GM21526 (cell line): Measurements from ENCODE around the gene ARHGEF7.
"Not testable (repeated sequence)": the region's sequence is repeated elsewhere in the genome, so short reads cannot be mapped to it uniquely, and the experiment has no call there.

Experiments used
- ATAC-seq: cut with Tn5 transposase; IDR thresholded peaks from one replicate; pipeline ENCODE4 v1.9.1; 2021; ENCODE audit warnings: moderate library complexity; ENCODE audit not compliant: unreplicated experiment, low FRiP score

ARHGEF7 gene

DNA sequence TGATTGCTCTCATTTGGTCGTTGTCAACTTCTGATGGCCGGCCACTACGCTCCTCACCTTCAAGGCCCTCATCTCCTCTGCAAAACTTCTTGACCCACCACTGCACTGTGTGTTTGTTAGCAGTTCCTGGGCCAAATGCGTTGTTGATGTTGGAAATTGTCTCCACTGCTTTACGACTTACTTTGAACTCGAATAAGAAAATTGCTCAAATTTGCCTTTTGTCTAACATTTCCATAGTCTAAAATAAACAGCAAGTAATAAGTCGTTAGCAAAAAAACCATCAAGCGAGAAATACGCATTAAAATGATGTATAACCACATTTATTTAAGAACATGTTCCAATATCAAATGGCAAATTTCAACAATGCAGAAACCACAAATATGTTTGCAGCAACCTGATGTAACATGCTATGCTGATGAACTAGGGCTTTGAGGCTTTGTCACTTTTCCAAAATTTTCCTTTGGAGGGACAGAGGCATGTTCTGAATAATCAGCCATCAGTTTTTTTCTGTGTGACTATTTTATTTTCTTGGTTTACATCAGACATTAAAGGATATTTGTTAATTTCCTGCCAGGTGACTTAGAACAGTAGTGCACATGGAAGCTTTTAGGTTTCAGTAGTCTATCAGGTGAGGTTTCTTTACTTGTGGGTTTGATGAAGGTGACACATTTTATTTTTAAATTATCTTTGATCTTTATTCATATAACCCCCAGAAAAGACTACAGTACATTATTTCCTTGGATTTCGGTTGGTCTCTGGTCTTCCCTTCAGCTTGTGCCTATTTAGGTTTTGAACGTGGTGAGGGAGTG is 130.7 kb downstream of the ARHGEF7 start:
- no peak for ATAC-seq

DNA sequence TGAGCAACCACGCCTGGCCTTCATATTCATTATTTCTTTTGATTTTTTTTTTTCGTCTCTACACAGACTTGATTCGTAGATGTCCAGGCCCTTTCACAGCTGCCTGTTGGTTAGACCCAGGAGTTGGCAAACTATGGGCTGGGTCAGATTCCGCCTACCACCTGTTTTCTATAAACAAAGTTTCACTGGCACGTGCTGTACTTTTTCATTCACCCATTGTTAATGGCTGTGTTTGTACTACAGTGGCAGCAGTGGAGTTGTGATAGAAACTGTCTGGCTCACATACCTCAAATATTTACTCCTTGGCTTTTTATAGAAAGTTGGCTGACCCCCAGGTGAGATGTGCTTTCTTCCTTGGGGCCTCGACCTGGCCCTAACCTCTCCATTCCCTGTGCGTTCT is 132.4 kb downstream of the ARHGEF7 start:
- ATAC-seq, result no peak

DNA sequence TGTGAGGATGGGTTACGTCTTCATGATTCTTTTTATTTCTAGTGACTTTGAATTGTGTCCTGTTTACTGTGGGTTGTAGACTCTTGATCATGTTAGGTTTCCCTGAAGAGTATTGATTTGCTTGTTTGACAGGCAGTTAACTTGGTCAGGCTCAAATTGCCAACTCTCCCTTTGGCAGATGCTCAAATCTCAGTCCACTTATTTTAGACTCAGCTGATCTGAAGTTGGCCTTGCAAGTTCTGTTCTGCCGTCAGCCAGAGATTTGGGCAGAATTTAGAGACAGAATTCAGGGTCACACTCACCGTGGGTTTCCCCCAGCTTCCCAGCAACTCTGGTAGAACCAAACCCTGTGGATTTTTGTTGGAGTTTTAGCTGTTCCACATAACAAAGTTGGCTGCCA is 133.7 kb downstream of the ARHGEF7 start:
- ATAC-seq, result no peak

DNA sequence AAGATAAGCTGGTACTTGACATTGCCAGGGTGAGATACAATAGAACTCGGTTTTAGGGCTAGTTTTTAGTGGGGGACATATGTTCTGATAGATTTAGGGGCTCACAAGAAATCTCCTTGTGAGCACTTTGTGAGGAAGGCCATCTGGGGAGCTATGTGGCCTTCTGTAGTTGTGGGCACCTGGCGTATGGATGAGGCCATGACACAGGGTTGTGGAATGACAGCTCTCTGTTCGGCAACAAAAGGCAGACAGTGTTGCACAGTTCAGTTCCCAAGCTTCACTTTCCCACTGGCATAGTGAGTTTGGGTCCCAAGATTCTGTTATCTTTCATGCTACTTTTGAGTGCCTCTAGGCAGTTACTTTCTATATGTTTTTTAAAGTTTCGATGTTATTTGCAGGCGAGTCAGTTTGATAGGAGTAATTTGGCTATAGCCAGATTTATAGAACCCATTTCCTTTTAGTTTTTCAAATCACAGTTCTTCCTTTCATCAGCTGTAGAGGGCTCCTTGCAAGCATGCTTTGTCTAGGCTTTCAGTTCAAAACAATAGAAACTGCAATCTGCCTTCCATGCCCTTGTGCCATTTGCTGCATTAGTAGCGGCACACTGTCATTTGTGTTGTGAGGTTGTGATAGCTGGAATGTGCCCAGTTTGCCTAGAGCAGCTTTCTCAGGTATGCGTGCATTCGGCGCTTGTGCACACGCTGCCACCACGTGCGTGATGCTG is 134.7 kb downstream of the ARHGEF7 start:
- no peak for ATAC-seq

DNA sequence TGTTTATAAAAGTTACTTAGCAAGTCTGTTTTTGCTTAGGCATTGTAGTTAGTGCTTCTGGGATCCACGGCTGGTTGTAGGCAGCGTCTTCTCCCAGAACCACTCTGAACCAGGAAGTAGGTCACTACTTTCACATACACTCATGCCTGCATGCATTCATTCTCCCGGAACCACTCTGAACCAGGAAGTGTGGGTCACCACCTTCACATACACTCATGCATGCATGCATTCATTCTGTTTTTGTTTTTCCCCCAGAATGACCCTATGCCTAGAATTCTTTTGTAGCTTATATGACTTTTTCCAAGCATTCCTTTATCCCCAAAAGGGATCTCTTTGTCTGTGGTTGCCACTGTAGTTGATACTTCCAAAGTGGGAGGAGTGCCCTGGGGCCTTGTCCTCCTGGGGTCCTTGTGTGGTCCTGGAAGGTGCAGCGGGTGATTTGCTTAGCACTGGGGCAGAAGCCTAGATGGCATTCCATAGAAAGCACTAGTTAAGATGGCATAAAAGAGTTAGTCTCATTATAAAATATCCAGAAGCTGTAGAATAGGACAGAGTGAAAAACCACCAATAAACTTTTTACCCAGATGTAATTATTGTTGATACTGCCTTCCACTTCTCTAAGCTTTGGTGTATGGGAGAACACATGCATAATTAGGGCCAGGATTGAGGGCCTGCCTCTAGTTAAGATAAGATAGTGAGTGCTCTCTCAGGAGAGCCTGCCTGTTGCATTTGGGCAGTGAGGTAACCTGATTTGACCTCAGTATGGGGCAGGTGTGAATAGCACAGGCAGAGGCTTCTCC is 136.7 kb downstream of the ARHGEF7 start:
- ATAC-seq, result no peak

DNA sequence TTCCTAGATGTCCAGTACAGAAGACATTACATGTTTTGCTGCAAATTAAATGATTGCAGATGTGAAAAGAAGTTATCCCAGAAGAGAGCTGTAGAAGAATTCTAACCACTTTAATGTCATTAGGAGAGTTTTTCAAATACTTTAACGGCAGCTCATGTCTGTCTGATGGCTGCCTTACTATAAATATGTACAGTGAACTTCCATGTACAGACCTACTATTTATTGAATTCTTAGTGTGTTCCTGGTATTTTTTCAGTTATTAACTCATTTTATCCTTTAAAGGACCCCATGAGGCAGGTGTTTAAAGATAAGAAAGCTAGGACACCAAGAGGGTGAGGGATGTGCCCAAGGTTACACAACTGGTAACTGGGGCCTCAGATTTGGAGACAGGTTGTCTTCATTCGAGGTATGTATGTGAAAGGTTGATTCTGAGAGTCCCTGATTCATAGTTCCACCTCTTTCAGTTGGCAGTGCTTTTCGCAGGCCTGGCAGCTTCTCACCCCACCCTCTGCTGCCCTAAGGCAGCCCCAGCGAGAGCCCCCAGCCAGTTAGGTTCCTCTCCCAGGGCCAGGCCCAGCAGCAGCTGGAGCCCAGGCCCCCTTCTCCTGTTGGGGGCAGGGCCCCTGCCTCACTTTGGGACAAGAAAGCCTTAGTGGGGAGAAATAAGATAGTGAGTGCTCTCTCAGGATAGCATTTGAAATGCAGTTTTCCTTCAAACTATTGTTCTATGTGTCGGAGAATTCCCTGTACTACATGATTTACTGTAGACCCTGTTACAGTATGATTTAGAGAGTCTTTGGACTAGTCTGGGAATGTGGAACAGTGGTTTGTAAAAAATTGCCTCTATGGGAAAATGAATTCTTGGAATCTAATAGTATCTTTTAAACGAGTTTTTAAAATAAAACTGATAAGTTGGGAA is 137.6 kb downstream of the ARHGEF7 start:
- no peak for ATAC-seq

DNA sequence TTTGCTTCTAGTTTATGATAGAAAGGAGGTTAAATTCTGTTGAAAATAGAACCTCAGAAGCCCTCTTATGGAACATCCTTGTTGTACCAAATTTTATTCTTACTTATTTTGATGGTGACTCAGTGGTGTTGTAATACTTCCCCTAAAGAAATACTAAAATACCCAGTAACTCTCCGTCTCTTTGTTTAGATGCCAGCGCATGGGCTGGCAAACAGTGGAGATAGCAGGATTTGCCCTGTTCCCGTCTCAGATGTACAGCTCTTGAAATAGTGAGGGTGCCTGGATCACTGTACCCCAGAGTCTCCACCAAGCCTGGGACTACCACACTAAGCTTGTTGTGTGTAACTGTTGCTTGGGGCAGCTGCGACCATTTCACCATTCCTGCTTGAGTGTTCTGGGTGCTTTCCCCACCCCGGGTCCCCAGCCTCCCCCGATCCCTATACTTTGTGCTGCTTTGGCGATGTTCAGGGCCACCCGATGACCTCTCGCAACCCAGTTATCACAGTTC is 138.3 kb downstream of the ARHGEF7 start:
- no peak for ATAC-seq

DNA sequence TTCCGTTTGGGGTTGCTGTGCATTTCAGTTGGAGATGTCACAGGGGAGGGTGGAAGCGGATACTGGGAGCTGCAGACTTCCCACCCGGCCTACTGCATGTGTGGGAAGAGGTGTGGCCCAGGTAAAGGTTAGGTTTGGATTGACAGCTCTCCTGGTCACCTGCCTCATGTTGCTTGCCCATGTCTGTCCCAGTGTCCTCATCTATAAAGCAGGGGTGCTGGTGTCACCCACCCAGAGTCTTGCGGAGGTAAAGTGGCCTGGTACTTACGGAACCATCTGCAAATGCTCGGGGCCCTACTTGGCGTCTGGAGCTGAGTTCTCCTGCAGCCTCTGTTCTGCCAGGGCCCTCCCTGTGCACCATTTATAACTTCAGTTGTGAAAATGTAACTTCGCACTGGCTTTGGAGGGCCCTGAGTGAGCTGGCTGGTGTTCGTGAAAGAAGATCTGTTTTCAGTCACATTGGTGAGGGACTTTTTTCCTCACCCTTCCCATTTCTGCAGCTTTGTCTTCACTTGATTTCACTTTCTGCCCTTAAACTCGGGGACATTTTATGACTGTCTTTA is 140.2 kb downstream of the ARHGEF7 start:
- ATAC-seq, result no peak

DNA sequence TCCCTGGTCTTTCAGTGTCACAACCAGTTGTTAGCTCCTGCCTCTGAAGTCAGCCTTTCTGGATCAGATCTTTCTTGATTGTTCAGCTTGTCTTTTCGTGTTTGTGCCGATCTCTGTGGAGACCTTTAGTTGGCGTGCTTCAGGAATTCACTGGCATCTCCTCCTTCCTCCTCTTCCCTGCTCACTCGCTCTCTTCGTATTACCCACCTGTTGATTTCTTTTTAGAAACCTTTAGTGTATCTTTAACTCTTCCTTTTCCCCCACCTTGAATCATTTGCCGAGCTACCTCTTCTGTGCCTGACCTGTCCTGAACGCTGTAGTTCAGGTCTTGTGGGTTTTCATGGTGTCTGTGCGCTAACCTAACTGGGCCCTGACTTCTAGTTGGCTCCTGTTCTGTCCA is 141.3 kb downstream of the ARHGEF7 start:
- ATAC-seq, result no peak

DNA sequence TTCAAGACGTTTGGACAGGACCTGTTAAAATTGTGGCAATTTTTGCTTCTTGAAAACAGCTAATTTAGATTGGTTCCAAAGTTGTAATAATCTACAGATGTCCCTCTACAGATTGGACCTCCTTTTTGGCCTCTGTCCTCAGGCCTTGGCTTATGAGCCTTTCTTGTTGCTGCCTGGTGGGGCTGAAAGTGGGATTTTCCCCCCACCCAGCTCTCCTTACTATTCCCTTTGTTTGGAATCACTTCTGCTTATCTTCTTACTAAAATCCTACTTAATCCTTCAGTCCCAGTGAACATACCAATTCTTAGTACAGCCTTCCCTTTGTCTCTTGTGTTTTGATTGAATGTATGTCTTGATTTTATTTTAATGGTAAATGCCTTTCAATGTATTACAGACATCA is 141.8 kb downstream of the ARHGEF7 start:
- ATAC-seq, result no peak

DNA sequence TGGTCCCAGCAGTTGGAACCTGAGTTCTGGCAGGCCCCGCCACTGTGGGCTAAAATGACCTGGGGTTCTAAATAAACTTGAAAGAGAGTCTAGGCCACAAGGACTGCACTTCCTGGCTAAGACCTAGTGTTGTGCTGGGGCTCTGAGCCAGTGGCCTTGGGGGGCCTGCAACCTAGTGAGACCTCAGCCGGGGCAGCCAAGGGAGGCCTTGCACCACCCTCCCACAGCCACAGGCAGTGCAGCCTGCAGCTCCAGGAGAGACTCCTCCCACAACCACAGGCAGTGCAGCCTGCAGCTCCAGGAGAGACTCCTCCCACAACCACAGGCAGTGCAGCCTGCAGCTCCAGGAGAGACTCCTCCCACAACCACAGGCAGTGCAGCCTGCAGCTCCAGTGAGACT is 142.8 kb downstream of the ARHGEF7 start:
- ATAC-seq, result not testable (repeated sequence)

DNA sequence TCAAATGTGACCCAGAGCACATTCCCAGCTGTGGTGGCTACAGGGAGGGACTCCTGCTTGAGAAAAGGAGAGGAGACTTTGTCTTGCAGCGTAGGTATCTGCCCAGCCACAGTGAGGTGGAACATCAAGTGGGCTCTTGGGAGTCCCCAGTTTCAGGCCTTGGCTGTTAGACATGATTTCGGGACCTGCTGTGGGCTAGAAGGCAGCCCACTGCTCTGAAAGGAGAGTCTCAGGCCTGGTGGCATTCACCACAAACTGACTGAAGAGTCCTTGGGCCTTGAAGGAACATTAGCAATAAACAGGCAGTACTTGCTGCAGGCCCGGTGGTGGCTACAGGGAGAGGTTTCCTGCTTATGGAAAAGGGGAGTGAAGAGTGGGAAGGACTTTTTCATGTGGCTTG is 143.5 kb downstream of the ARHGEF7 start:
- no peak for ATAC-seq

DNA sequence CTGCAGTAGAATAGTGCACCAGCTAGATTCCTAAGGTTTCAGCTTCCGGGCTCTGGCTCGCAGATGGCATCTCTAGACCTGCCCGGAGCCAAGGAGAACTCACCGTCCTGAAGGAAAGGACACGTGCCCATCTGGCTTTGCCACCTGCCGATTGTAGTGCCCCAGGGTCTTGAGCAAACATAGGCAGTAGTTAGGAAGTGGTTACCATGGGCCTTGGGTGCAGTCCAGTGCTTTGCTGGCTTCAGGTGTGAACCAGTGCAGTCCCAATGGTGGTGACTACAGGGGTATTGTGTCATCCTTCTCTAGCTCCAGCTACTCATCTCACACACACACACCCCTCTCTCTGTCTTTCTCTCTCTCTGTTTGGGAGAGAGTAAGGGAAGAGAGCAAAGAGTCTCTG is 143.9 kb downstream of the ARHGEF7 start:
- no peak for ATAC-seq

DNA sequence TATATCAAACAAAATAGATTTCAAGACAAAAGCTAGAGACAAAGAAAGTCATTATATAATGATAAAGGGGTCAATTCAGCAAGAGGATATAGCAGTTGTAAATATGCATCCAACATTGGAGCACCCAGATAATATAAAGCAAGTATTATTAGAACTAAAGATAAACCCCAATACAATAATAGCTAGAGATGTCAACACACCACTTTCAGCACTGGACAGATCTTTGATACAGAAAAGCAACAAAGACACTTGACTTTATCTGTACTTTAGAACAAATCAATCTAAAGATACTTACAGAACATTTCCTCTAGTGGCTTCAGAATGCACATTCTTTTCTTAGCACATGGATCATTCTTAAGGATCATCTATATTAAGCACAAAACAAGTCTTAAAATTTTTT is 146.2 kb downstream of the ARHGEF7 start:
- ATAC-seq, result no peak

DNA sequence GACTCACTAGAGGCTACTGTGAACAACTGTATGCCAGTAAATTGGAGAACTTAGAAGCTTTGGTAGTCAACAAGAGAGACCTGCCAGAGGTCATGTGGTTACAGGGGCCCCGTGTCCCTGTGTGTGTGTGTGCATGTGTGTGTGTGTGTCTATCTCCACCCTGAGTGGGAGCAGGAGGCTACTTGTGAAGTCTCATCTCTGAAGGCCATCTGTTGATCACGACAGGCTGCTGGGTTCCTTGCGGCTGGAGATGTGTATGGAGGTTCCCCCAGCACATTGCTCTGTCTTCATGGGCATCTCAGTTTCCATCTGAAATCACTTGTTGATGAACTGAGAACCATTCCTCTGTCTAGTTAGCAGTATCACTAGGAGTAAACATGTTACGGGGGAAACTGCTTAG is 147.2 kb downstream of the ARHGEF7 start:
- no peak for ATAC-seq

DNA sequence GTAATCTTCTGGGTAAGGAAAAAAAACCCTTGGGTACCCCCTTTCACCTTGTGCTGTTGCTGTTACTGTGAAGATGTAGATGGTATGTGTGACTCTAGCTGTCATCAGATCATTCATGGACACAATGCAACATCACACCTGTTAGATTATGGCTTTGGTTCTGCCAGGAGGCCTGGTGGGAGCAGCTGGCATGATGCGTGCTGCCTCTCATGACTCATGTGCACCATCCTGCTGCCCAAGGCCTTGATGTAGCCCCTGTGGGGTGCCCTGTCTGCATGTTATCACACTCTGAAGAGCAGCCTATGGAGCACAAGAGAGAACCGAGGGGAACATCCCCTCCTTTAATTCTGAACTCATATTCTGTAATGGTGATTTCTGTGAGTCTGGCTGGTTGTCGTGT is 147.6 kb downstream of the ARHGEF7 start:
- ATAC-seq, result no peak

DNA sequence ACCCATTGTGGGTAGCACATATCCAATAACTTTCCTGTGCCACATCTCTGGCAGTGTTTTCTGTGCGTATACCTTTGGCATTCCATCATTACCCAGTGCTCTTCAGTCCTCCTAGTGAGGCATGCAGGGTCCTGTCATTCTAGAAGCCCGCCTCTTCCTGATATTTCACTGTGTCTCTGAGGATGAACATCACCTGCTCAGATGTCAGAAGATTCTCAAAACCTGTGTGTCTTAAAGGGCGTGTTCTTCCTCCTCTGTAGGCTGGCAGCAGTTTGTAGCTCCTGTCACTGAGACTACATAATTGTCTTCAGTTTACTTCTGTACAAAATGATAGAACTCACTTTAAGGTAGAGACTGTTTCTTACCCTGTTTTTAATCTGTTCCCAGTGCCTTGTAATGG is 148.5 kb downstream of the ARHGEF7 start:
- no peak for ATAC-seq

DNA sequence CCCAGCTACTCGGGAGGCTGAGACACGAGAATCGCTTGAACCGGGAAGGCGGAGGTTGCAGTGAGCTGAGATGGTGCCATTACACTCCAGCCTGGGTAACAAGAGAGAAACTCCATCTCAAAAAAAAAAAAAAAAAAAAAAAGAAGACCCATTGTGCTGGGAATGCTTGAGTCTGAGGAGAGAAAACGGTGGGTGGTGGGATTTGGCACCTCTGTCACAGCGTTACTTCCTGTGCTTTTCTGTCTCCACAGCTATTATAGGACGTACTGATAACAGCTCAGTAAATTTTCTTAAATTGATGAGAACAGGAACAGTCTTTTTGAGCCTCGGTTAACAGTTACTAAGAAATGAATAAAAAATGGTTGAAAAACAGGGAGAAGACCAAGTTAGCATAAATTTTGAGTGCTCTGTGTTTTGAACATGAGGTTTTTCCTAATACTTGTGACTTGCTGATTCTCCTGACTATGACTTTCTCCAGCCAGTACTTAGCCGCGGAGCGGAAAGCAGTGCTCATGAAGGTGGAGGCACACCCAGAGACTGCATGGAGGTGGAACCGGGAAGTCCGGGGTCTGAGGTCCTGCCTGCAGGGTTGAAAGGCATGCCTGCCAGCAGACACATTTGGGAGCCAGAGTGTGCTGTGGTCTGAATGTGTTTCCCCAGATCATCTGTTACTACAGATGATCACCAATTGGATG is 150.0 kb downstream of the ARHGEF7 start:
- no peak for ATAC-seq

DNA sequence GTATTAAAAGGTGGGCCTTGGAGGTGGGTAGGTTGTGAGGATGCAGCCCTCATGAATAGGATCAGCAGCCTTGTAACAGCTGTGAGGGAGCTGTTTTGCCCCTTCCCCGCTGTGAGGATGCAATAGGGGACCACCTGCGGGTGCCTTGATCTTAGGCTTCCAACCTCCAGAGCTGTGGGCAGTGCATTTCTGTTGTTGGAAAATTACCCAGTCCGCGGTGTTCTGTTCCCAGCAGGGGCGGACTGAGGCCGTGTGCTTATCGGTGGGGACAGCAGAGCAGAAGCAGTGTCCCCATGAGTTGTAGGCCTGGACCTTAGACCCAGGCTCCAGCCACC is 150.6 kb downstream of the ARHGEF7 start:
- no peak for ATAC-seq
